Endothelial cell of umbilical vein (primary cell): Measurements from ENCODE around the gene EEF1AKMT3. TPM values are rescaled to one million over a fixed set of nuclear protein-coding genes. Genes with fewer than 3 reads are reported as not detected.

Source experiments
- BruUV-seq: library from RNA; stranded (reverse); fragments of 400-500 nt; replicated peaks from 2 replicates; lab custom pipeline; 2021; lab: Mats Ljungman, UMichigan
- CTCF ChIA-PET: fragments of 300-600, 350-600 bp; sonication (Branson Sonifier 250); formaldehyde crosslinking; loops from one replicate; lab custom pipeline; 2021; ENCODE audit warnings: antibody characterized with exemption, inconsistent platforms; lab: Charles Lee
- POLR2A ChIA-PET: fragments of 300-600, 350-600 bp; sonication (Branson Sonifier 250); formaldehyde crosslinking; loops from one replicate; lab custom pipeline; 2021; ENCODE audit warnings: antibody characterized with exemption, inconsistent platforms; lab: Charles Lee
- DNase-seq: peaks from one replicate; pipeline ENCODE4 v3.0.0-alpha.2; 2011; ENCODE audit warnings: low read depth, low spot score
- FAIRE-seq: peaks from 2 replicates; lab custom pipeline; 2011; peaks lifted over from hg19 to GRCh38; lab: Jason Lieb, UNC
- H2AFZ ChIP-seq: 2 replicates; pipeline ENCODE4 v1.6.0; 2012; ENCODE audit warnings: low read depth, low read length, control low read depth, inconsistent platforms
- H3K27ac ChIP-seq: 2 replicates; pipeline ENCODE4 v1.5.1; 2011; ENCODE audit warnings: low read depth, mild to moderate bottlenecking, control low read depth, low read length, moderate library complexity; ENCODE audit not compliant: insufficient read depth
- H3K27me3 ChIP-seq, 2 experiments: 2 replicates each; pipeline versions ENCODE4 v1.6.0 to v1.6.1; 2011; ENCODE audit warnings: low read length in 2 of 2, mixed read lengths in 1 of 2; ENCODE audit not compliant: control insufficient read depth in 2 of 2, insufficient read depth in 2 of 2
- H3K36me3 ChIP-seq, 2 experiments: 2 replicates in 1 of 2; 3 replicates in 1 of 2; pipeline ENCODE4 v1.5.1; 2011; ENCODE audit warnings: low read length in 2 of 2, mild to moderate bottlenecking in 1 of 2, moderate library complexity in 1 of 2; ENCODE audit not compliant: control insufficient read depth in 2 of 2, insufficient read depth in 2 of 2; ENCODE audit errors: extremely low read depth in 1 of 2
- H3K4me1 ChIP-seq: 3 replicates; pipeline ENCODE4 v1.5.1; 2011; ENCODE audit warnings: mild to moderate bottlenecking, low read length; ENCODE audit not compliant: control insufficient read depth, insufficient read depth; ENCODE audit errors: extremely low read depth
- H3K4me2 ChIP-seq: 2 replicates; pipeline ENCODE4 v1.6.1; 2011; ENCODE audit warnings: low read length, control low read depth, mixed read lengths; ENCODE audit not compliant: insufficient read depth
- H3K4me3 ChIP-seq, 3 experiments: fragments of 200-600 bp in 1 of 3; sonication (generic), shearing (Covaris generic) in 1 of 3; replicated peaks in 1 of 3; 2 replicates each; pipeline ENCODE4 v1.5.1; 2011 to 2016; ENCODE audit warnings: control low read depth in 3 of 3, low read length in 3 of 3, mild to moderate bottlenecking in 2 of 3, inconsistent platforms in 1 of 3, low read depth in 1 of 3, moderate library complexity in 1 of 3; ENCODE audit not compliant: insufficient read depth in 1 of 3
- H3K79me2 ChIP-seq: 2 replicates; pipeline ENCODE4 v1.6.0; 2012; ENCODE audit warnings: low read length, inconsistent platforms; ENCODE audit not compliant: control insufficient read depth, insufficient read depth
- H3K9ac ChIP-seq: replicated peaks from 2 replicates; pipeline ENCODE3; 2011; ENCODE audit warnings: low read length, control low read depth; ENCODE audit not compliant: insufficient read depth; ENCODE audit errors: extremely low read depth
- H3K9me1 ChIP-seq: replicated peaks from 3 replicates; pipeline ENCODE4 v1.6.0; 2011; ENCODE audit warnings: mild to moderate bottlenecking, low read length; ENCODE audit not compliant: control insufficient read depth, insufficient read depth; ENCODE audit errors: extremely low read depth
- H3K9me3 ChIP-seq: replicated peaks from 2 replicates; pipeline ENCODE4 v1.5.1; 2012; ENCODE audit warnings: low read length, inconsistent platforms; ENCODE audit not compliant: control insufficient read depth, insufficient read depth
- H4K20me1 ChIP-seq: replicated peaks from 2 replicates; pipeline ENCODE3; 2011; ENCODE audit warnings: mild to moderate bottlenecking, low read length; ENCODE audit not compliant: control insufficient read depth, insufficient read depth; ENCODE audit errors: extremely low read depth
- CTCF ChIP-seq, 2 donors: IDR thresholded peaks; 1 replicate in 1 of 2; 2 replicates in 1 of 2; pipeline ENCODE4 v1.5.1; 2011; ENCODE audit warnings: low read length in 2 of 2, mild to moderate bottlenecking in 2 of 2, moderate library complexity in 2 of 2, control low read depth in 1 of 2, inconsistent platforms in 1 of 2, low read depth in 1 of 2; ENCODE audit not compliant: insufficient read depth in 1 of 2; ENCODE audit errors: extremely low read depth in 1 of 2
- EZH2 ChIP-seq: IDR thresholded peaks from 2 replicates; pipeline ENCODE4 v1.6.1; 2012; ENCODE audit warnings: borderline replicate concordance, low read depth, mild to moderate bottlenecking, moderate library complexity, low read length, inconsistent platforms; ENCODE audit not compliant: severe bottlenecking
- FOS ChIP-seq: IDR thresholded peaks from 2 replicates; pipeline ENCODE4 v1.6.1; 2011; ENCODE audit warnings: mild to moderate bottlenecking, low read length, moderate library complexity, borderline replicate concordance; ENCODE audit not compliant: insufficient read depth
- GATA2 ChIP-seq: IDR thresholded peaks from 2 replicates; pipeline ENCODE4 v1.7.0; 2011; ENCODE audit warnings: low read depth, mild to moderate bottlenecking, moderate library complexity, mixed read lengths, low read length; ENCODE audit not compliant: insufficient read length, insufficient read depth
- JUN ChIP-seq: IDR thresholded peaks from 2 replicates; pipeline ENCODE4 v1.6.1; 2011; ENCODE audit warnings: borderline replicate concordance, low read depth; ENCODE audit not compliant: insufficient read length, insufficient read depth
- MAX ChIP-seq: IDR thresholded peaks from 2 replicates; pipeline ENCODE4 v1.6.1; 2011; ENCODE audit not compliant: insufficient read depth, insufficient read length
- POLR2A ChIP-seq: IDR thresholded peaks from 2 replicates; pipeline ENCODE4 v1.6.1; 2012; ENCODE audit warnings: low read depth, mild to moderate bottlenecking, control low read depth, low read length
- POLR2AphosphoS5 ChIP-seq: IDR thresholded peaks from 2 replicates; pipeline ENCODE4 v1.6.1; 2012; ENCODE audit warnings: low read depth, mild to moderate bottlenecking, control low read depth, low read length, moderate library complexity; ENCODE audit not compliant: insufficient read depth
- dilution Hi-C: fragments of 300-500 bp; cut with MboI; formaldehyde crosslinking; loops from one replicate; pipeline ENCODE4 v1.15.0; 2019; ENCODE audit warnings: low sequenced_read_pairs; ENCODE audit not compliant: extremely low pct_ligation_motif_present
- intact Hi-C: fragments of 100-400 bp; cut with micrococcal nuclease; formaldehyde crosslinking; loops from one replicate; pipeline ENCODE4 v1.10.0; 2022
- polyA plus RNA-seq, 4 experiments: library from polyadenylated mRNA; depleted of rRNA in 3 of 4; stranded (reverse) in 3 of 4; unstranded in 1 of 4; fragments of >200 nt; gene quantifications; 2 replicates each; pipeline versions ENCODE4 v1.2.1 to v1.2.3, GENCODE V29; 2011 to 2012; ENCODE audit warnings: missing spikeins in 1 of 4
- total RNA-seq: library from RNA; stranded (reverse); gene quantifications from 2 replicates; pipeline ENCODE4 v1.2.3, GENCODE V29; 2021

Gene EEF1AKMT3
- total and polyA plus RNA-seq, 2 donors (not counting 3 experiments of a cell fraction or from before 2014, with no cell fraction given): 7.9 to 8.8 TPM

GRCh38 chr12:57756406-57757341 lies 15.7 kb upstream of the EEF1AKMT3 start:
- Histone ChIP-seq H3K4me2 (peak overlapping the region; percentile 7), H3K36me3 (no peaks in the 10 kb centered on the region), H4K20me1 (no peaks in the 10 kb centered on the region), H3K27me3 (peaks cover 30 to 33% of the 10 kb centered on the region in 2 experiments), H3K4me3 (no peak overlapping the region), H3K9me1 (no peaks in the 10 kb centered on the region), H3K79me2 (peaks cover 3% of the 10 kb centered on the region), H3K27ac (no peak overlapping the region), H3K9me3 (no peaks in the 10 kb centered on the region), H3K9ac (no peak overlapping the region), H3K4me1 (peaks cover 8% of the 10 kb centered on the region), H2AFZ (no peak overlapping the region)
- intact Hi-C loops (loop anchor here (1.0 kb wide), 1 partner anchor 149 kb away; no protein-coding TSS in a partner anchor), dilution Hi-C loops (no loop called here)
- ChIA-PET POLR2A (no interaction called here), CTCF (interaction anchor here (0.5 to 2.6 kb wide), 22 partner anchors 9 to 185 kb away, joined by 3 to 48 read pairs (median 4); partner anchors contain the start of genes ATP23, CYP27B1, EEF1AKMT3 and METTL1)
- TF ChIP-seq POLR2AphosphoS5 (no peak), POLR2A (no peak), EZH2 (peak; percentile 47), MAX (no peak), CTCF (IDR thresholded peaks at IDR 0.05; ENCODE audit: extremely low read depth in 1 of 2, insufficient read depth in 1 of 2, low read depth in 1 of 2, low read length in 2 of 2) (peak; percentile 70 to 84), FOS (no peak), GATA2 (no peak), JUN (no peak)
- DNase-seq: no peak
- no TSS peak for BruUV-seq
- peak; percentile 43 for FAIRE-seq
